GM12864 (cell line): ENCODE data around the gene ZNF469.

Experiments
- DNase-seq: peaks from one replicate; pipeline ENCODE4 v3.0.0-alpha.2; 2011; ENCODE audit warnings: low read depth
- H3K4me3 ChIP-seq: 2 replicates; pipeline ENCODE4 v1.5.1; 2011; ENCODE audit warnings: mild to moderate bottlenecking, low read depth, low read length, control low read depth
- CTCF ChIP-seq: IDR thresholded peaks from 2 replicates; pipeline ENCODE4 v1.5.1; 2011; ENCODE audit warnings: low read depth, mild to moderate bottlenecking, moderate library complexity, low read length, control low read depth, inconsistent platforms; ENCODE audit errors: missing control alignments

Gene ZNF469

GRCh38 chr16:88378836-88379693 lies 3.7 kb upstream of the ZNF469 start:
- H3K4me3 ChIP-seq: no peak overlapping the region
- DNase-seq: no peak
- no peak for TF ChIP-seq CTCF

- H3K4me3 ChIP-seq: no peak overlapping the region
- DNase-seq: no peak
Measured at GRCh38 chr16:88379694-88380040, 3.1 kb upstream of the ZNF469 start.

GRCh38 chr16:88380099-88380498 lies 2.7 kb upstream of the ZNF469 start:
- no peak overlapping the region for H3K4me3 ChIP-seq
- no peak for TF ChIP-seq CTCF
- DNase-seq: no peak

More at GRCh38 chr16:88379694-88380040, 3.1 kb upstream of the ZNF469 start:
- TF ChIP-seq CTCF: no peak

- TF ChIP-seq CTCF: no peak
- no peak overlapping the region for H3K4me3 ChIP-seq
- DNase-seq: no peak
Measured at GRCh38 chr16:88380619-88381018, 2.1 kb upstream of the ZNF469 start.

- H3K4me3 ChIP-seq: no peak overlapping the region
- no peak for TF ChIP-seq CTCF
- no peak for DNase-seq
Measured at GRCh38 chr16:88381820-88382451, 823 bp upstream of the ZNF469 start.

- H3K4me3 ChIP-seq: no peak overlapping the region
- TF ChIP-seq CTCF: peak; percentile 15
- no peak for DNase-seq
Measured at GRCh38 chr16:88383401-88384221, 852 bp downstream of the ZNF469 start.
